K562 (cell line): Measurements from ENCODE around the gene LZTS2. TPM values are rescaled to one million over a fixed set of nuclear protein-coding genes. Genes with fewer than 3 reads are reported as not detected.

Experiments used
- DPF2 ChIP-seq: fragments of 450-650 bp; IDR thresholded peaks from 2 replicates; pipeline ENCODE4 v1.6.1; 2016
- NCOA6 ChIP-seq: fragments of 450-650 bp; IDR thresholded peaks from 2 replicates; pipeline ENCODE4 v1.6.1; 2017; ENCODE audit warnings: mild to moderate bottlenecking
- NFATC3 ChIP-seq: fragments of 450-650 bp; IDR thresholded peaks from 2 replicates; pipeline ENCODE4 v1.6.1; 2017; ENCODE audit warnings: mild to moderate bottlenecking
- TAF1 ChIP-seq: IDR thresholded peaks from 2 replicates; pipeline ENCODE4 v1.6.1; 2011; ENCODE audit warnings: mild to moderate bottlenecking, low read length, moderate library complexity; ENCODE audit not compliant: insufficient read depth, control insufficient read depth, severe bottlenecking; ENCODE audit errors: extremely low read depth
- polyA plus RNA-seq, 8 experiments: library from polyadenylated mRNA; depleted of rRNA in 4 of 8; stranded (reverse) in 5 of 8; unstranded in 3 of 8; fragments of >200 nt; fragmentation: Nextera tagmentation in 2 of 8; fragmentation: Illumina TruSeq in 1 of 8; extraction: Ambion mirVana in 2 of 8; extraction: Trizol in 1 of 8; gene quantifications; 2 replicates each; pipeline versions ENCODE4 v1.2.1 to v1.2.3, GENCODE V29; 2011 to 2014; ENCODE audit warnings: inconsistent platforms in 1 of 8, missing spikeins in 1 of 8
- total RNA-seq, 7 experiments: library from RNA; depleted of rRNA in 6 of 7; stranded (reverse); fragments of >200 nt in 6 of 7; fragmentation: Illumina TruSeq in 2 of 7; extraction: Trizol in 2 of 7; gene quantifications; 2 replicates each; pipeline versions ENCODE4 v1.2.1 to v1.2.3, GENCODE V29; 2011 to 2021; ENCODE audit warnings: low replicate concordance in 1 of 7
- TF ChIP-seq, protein P1 (sequence below): sonication (generic); formaldehyde crosslinking; IDR thresholded peaks from 2 replicates; pipeline ENCODE4 v1.8.0; 2022; ENCODE audit warnings: mild to moderate bottlenecking, missing genetic modification reagents
- TF ChIP-seq, protein P2 (sequence below): sonication (generic); formaldehyde crosslinking; IDR thresholded peaks from 2 replicates; pipeline ENCODE4 v1.8.1; 2022; ENCODE audit warnings: missing genetic modification reagents

Gene LZTS2
- total and polyA plus RNA-seq, 9 of the 15 experiments (the other 6 are each of a cell fraction or from before 2014, with no cell fraction given): 0.23 to 42.5 (median 14.7) TPM

DNA sequence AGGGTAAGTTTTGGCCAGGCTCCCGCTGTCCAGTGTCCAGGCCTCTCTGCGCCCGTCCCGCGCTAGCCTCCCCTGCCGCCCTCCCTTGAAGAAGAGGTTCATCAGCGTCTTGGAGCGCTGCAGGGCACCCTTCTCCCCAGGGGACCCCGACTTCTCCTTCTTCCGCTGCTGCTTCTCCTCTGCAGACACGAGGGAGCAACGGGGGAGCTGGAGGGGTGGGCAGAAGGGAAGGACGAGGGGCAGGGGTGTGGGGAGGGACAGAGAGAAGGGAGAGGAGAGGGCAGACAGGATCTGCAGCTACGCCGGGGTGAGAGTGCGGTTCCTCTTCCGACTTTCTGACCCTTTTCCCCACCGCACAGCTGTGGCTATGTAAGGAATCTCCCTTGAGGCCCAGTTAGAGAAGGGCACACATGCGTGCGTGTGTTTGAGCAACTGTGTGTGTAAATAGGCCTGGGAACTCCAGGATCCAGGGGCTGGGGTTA is 18.6 kb downstream of the LZTS2 start (continued):
- TF ChIP-seq, protein P1, sequence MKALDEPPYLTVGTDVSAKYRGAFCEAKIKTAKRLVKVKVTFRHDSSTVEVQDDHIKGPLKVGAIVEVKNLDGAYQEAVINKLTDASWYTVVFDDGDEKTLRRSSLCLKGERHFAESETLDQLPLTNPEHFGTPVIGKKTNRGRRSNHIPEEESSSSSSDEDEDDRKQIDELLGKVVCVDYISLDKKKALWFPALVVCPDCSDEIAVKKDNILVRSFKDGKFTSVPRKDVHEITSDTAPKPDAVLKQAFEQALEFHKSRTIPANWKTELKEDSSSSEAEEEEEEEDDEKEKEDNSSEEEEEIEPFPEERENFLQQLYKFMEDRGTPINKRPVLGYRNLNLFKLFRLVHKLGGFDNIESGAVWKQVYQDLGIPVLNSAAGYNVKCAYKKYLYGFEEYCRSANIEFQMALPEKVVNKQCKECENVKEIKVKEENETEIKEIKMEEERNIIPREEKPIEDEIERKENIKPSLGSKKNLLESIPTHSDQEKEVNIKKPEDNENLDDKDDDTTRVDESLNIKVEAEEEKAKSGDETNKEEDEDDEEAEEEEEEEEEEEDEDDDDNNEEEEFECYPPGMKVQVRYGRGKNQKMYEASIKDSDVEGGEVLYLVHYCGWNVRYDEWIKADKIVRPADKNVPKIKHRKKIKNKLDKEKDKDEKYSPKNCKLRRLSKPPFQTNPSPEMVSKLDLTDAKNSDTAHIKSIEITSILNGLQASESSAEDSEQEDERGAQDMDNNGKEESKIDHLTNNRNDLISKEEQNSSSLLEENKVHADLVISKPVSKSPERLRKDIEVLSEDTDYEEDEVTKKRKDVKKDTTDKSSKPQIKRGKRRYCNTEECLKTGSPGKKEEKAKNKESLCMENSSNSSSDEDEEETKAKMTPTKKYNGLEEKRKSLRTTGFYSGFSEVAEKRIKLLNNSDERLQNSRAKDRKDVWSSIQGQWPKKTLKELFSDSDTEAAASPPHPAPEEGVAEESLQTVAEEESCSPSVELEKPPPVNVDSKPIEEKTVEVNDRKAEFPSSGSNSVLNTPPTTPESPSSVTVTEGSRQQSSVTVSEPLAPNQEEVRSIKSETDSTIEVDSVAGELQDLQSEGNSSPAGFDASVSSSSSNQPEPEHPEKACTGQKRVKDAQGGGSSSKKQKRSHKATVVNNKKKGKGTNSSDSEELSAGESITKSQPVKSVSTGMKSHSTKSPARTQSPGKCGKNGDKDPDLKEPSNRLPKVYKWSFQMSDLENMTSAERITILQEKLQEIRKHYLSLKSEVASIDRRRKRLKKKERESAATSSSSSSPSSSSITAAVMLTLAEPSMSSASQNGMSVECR: no peak
- TF ChIP-seq, protein P2, sequence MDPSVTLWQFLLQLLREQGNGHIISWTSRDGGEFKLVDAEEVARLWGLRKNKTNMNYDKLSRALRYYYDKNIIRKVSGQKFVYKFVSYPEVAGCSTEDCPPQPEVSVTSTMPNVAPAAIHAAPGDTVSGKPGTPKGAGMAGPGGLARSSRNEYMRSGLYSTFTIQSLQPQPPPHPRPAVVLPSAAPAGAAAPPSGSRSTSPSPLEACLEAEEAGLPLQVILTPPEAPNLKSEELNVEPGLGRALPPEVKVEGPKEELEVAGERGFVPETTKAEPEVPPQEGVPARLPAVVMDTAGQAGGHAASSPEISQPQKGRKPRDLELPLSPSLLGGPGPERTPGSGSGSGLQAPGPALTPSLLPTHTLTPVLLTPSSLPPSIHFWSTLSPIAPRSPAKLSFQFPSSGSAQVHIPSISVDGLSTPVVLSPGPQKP (CRISPR knock-in tag): no peak
- TF ChIP-seq NCOA6 (no peak), NFATC3 (no peak), TAF1 (no peak), DPF2 (no peak)
